Spleen (tissue), 11 donors: ENCODE measurements around the gene MAST4. TPM values are rescaled to one million over a fixed set of nuclear protein-coding genes. Genes with fewer than 3 reads are reported as not detected.

Experiments
- DNase-seq: peaks from one replicate; pipeline ENCODE4 v3.0.0-alpha.2; 2020
- H3K27ac ChIP-seq, 8 donors: fragments of 200-600 bp; sonication (generic) in 7 of 8; 1 replicate in 4 of 8; 2 replicates in 4 of 8; pipeline versions ENCODE4 v1.5.0 to v1.8.0; 2016 to 2021; ENCODE audit warnings: inconsistent platforms in 4 of 8, mild to moderate bottlenecking in 4 of 8, moderate library complexity in 1 of 8
- H3K27me3 ChIP-seq, 7 donors: fragments of 200-600 bp; sonication (generic) in 6 of 7; replicated peaks in 1 of 7; 1 replicate in 4 of 7; 2 replicates in 3 of 7; pipeline versions ENCODE4 v1.5.0 to v1.8.0; 2016 to 2021; ENCODE audit warnings: inconsistent platforms in 3 of 7, mild to moderate bottlenecking in 1 of 7
- H3K36me3 ChIP-seq, 6 donors: fragments of 200-600 bp; sonication (generic) in 5 of 6; 1 replicate in 4 of 6; 2 replicates in 2 of 6; pipeline versions ENCODE4 v1.5.0 to v1.8.0; 2016 to 2021; ENCODE audit warnings: inconsistent platforms in 2 of 6
- H3K4me1 ChIP-seq, 6 donors: fragments of 200-600 bp; sonication (generic) in 5 of 6; 1 replicate in 3 of 6; 2 replicates in 3 of 6; pipeline versions ENCODE4 v1.5.0 to v1.8.0; 2016 to 2021; ENCODE audit warnings: inconsistent platforms in 3 of 6
- H3K4me3 ChIP-seq, 8 donors: fragments of 200-600 bp; sonication (generic) in 7 of 8; 1 replicate in 4 of 8; 2 replicates in 4 of 8; pipeline versions ENCODE4 v1.5.0 to v1.8.0; 2016 to 2021; ENCODE audit warnings: inconsistent platforms in 4 of 8, mild to moderate bottlenecking in 4 of 8, moderate library complexity in 2 of 8
- H3K9me3 ChIP-seq, 8 donors: fragments of 200-600 bp; sonication (generic) in 7 of 8; 1 replicate in 4 of 8; 2 replicates in 4 of 8; pipeline versions ENCODE4 v1.5.0 to v1.8.0; 2016 to 2021; ENCODE audit warnings: inconsistent platforms in 4 of 8
- CTCF ChIP-seq, 11 experiments: fragments of 200-600 bp in 7 of 11; fragments of 450-650 bp in 4 of 11; sonication (generic) in 4 of 11; IDR thresholded peaks in 8 of 11; conservative IDR thresholded peaks in 3 of 11; 1 replicate in 7 of 11; 2 replicates in 4 of 11; pipeline versions ENCODE4 v1.4.0 to v1.8.0; 2016 to 2021; ENCODE audit warnings: antibody characterized with exemption in 11 of 11, inconsistent platforms in 4 of 11, mild to moderate bottlenecking in 1 of 11
- POLR2A ChIP-seq, 3 donors: fragments of 450-650 bp; IDR thresholded peaks; one replicate each; pipeline ENCODE4 v1.5.1; 2017; ENCODE audit warnings: antibody characterized with exemption in 3 of 3, mild to moderate bottlenecking in 1 of 3
- POLR2AphosphoS5 ChIP-seq, 3 donors: sonication (generic); formaldehyde crosslinking; IDR thresholded peaks; one replicate each; pipeline ENCODE4 v1.5.1; 2017; ENCODE audit warnings: antibody characterized with exemption in 3 of 3
- WGBS, 5 donors: extraction: QIAGEN DNeasy Blood & Tissue Kit in 3 of 5; methylation state at CpG; one replicate each; pipeline versions ENCODE4 v1.1.5 to v1.1.7; 2013 to 2018; 5-methylcytosine and 5-hydroxymethylcytosine counted together
- intact Hi-C: fragments of 100-400 bp; cut with DNase I; formaldehyde crosslinking; loops from one replicate; pipeline ENCODE4 v1.15.0; 2023; ENCODE audit warnings: low total_unique reads
- polyA plus RNA-seq, 3 donors: library from polyadenylated mRNA; stranded (reverse); fragments of 200-250 nt; gene quantifications; one replicate each; pipeline ENCODE4 v1.2.1, GENCODE V29; 2013
- total RNA-seq, 7 donors: library from RNA; depleted of rRNA in 3 of 7; stranded (reverse); fragments of >200 nt in 3 of 7; fragmentation: NEBNext Ultra II Directional in 4 of 7; extraction: Animal tissue kit (Norgen Biotek cat#: 25700) in 4 of 7; gene quantifications; one replicate each; pipeline versions ENCODE4 v1.1.0 to v1.2.1, GENCODE V29; 2016 to 2021
- donor health status: healthy with polysubstance abuse.
- donor health status: DM: no; HTN: no; CAD: no; lungs with moderate emphysema.
- donor health status: DM: no; HTN: no; CAD: no.
- donor health status: Bipolar disorder and iron deficiency.
- donor health status: healthy.
- donor health status: DM: no; HTN: no; CAD: no.
- donor health status: DM: yes; HTN: yes; CAD: no.

Gene MAST4
- total and polyA plus RNA-seq, 10 donors, result 2.5 to 43.7 (median 25.4) TPM

GRCh38 chr5:66802941-66803340 is 206.7 kb downstream of the MAST4 start:
- Histone ChIP-seq H3K4me1 (no peaks in the 10 kb centered on the region), H3K27ac (no peak overlapping the region), H3K4me3 (no peak overlapping the region), H3K36me3 (no peaks in the 10 kb centered on the region), H3K27me3 (peaks cover 0 to 14% (median 0%) of the 10 kb centered on the region in 7 donors), H3K9me3 (no peaks in the 10 kb centered on the region)
- WGBS, 5 donors, result 77 to 93% (median 90%) methylated on average over 3 of the region's 3 CpGs
- no peak for TF ChIP-seq POLR2A (IDR thresholded peaks at IDR 0.05)
- intact Hi-C loops, result no loop called here
- no peak for DNase-seq

DNA sequence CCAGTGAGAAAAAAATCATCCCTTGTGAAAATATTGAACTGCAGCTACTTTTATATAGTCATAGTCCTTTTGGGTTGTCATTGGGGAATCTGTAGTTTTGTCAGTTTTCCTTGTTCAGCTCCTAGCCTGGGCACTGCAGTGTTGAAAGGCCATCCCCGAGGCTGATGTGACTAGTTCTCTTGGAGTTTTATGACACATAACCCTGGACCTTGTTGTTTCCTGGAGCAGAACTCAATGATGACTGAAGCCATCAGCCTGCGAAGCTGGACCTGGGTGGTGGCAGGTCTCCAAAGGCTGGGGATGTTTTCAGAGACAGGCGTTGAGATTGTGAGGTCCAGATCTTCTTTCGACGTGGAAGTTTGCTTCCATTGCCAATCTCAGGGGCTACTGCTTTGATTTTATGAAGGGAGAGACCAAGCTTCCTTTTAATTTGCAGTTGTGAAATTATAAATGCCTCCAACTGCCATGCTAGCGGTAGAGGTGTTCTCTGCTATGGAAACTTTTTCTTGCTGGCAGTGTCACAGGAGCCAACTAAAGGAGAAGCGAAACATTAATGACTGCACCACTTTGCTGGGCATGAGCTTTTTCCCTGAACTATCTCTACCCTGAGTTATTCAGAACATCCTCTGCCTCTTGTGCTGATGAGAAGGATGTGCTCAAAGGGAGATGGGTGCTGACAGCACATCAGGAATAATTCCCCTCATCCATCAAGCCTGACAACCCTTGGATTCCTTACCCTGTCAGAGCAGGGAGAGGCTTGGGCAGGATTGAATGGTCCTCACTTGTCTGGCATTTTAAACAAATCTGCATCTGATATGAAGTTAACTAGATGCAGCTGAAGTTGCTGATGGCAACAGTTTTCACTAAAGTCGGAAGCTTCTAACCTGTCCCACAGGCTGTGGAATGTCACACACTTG is 209.6 kb downstream of the MAST4 start:
- WGBS, 5 donors, result 87 to 93% (median 88%) methylated on average over 8 of the region's 8 CpGs
- intact Hi-C loops, result no loop called here
- H3K27ac ChIP-seq, result no peak overlapping the region

GRCh38 chr5:66807743-66808142 is 211.6 kb downstream of the MAST4 start:
- TF ChIP-seq CTCF (IDR thresholded peaks at IDR 0.05 in 8 of 11, conservative IDR thresholded peaks at IDR 0.05 in 3 of 11), result no peak
- no peak for TF ChIP-seq POLR2AphosphoS5 (IDR thresholded peaks at IDR 0.05)
- TF ChIP-seq POLR2A (IDR thresholded peaks at IDR 0.05), result no peak
- intact Hi-C loops, result no loop called here
- 75 to 88% (median 81%) methylated on average over 5 of the region's 5 CpGs for WGBS, 5 donors
- peaks cover 0 to 16% (median 0%) of the 10 kb centered on the region in 7 donors for H3K27me3 ChIP-seq
- no peaks in the 10 kb centered on the region for H3K9me3 ChIP-seq
- no peak overlapping the region for H3K27ac ChIP-seq
- peaks cover 0 to 11% (median 2%) of the 10 kb centered on the region in 6 donors for H3K4me1 ChIP-seq
- no peak overlapping the region for H3K4me3 ChIP-seq
- no peak for DNase-seq
- no peaks in the 10 kb centered on the region for H3K36me3 ChIP-seq

More for the DNA sequence above, 209.6 kb downstream of the MAST4 start:
- Histone ChIP-seq H3K4me1 (peaks cover 0 to 5% (median under 1%) of the 10 kb centered on the region in 6 donors), H3K4me3 (no peak overlapping the region), H3K27me3 (peaks cover 0 to 14% (median 0%) of the 10 kb centered on the region in 7 donors), H3K36me3 (no peaks in the 10 kb centered on the region), H3K9me3 (no peaks in the 10 kb centered on the region)
- TF ChIP-seq POLR2AphosphoS5 (IDR thresholded peaks at IDR 0.05) (no peak), POLR2A (IDR thresholded peaks at IDR 0.05) (no peak), CTCF (IDR thresholded peaks at IDR 0.05 in 8 of 11, conservative IDR thresholded peaks at IDR 0.05 in 3 of 11) (no peak)
- DNase-seq, result no peak

- peaks cover 0 to 22% (median 0%) of the 10 kb centered on the region in 7 donors for H3K27me3 ChIP-seq
- no peak for TF ChIP-seq CTCF (IDR thresholded peaks at IDR 0.05 in 8 of 11, conservative IDR thresholded peaks at IDR 0.05 in 3 of 11)
- TF ChIP-seq POLR2AphosphoS5 (IDR thresholded peaks at IDR 0.05), result no peak
- TF ChIP-seq POLR2A (IDR thresholded peaks at IDR 0.05), result no peak
- intact Hi-C loops, result no loop called here
- H3K9me3 ChIP-seq, result no peaks in the 10 kb centered on the region
- H3K27ac ChIP-seq, result no peak overlapping the region
- no peak for DNase-seq
- no peak overlapping the region for H3K4me3 ChIP-seq
- WGBS, 5 donors, result 83 to 94% (median 91%) methylated on average over 6 of the region's 6 CpGs
- no peaks in the 10 kb centered on the region for H3K36me3 ChIP-seq
- H3K4me1 ChIP-seq, result peaks cover 0 to 11% (median 2%) of the 10 kb centered on the region in 6 donors
These were observed 212.5 kb downstream of the MAST4 start for GRCh38 chr5:66808663-66809062.
